ENCODE data around the gene DLX4. TPM values are rescaled to one million over a fixed set of nuclear protein-coding genes. Genes with fewer than 3 reads are reported as not detected.

DLX4 gene
- total and polyA plus RNA-seq, 10 of the 15 experiments (the other 5 are each of a cell fraction or from before 2014, with no cell fraction given), result 0.05 to 0.29 (median 0.15) TPM

GRCh38 chr17:49965524-49965909 is 3.5 kb upstream of the DLX4 start:
- in situ Hi-C loops (cut with MboI) (no loop called here), intact Hi-C loops (cut with micrococcal nuclease; ENCODE audit: unreplicated experiment) (no loop called here)
- Histone ChIP-seq H3K9ac (ENCODE audit: control insufficient read depth, insufficient read depth, low read length) (no peak overlapping the region), H3K4me2 (ENCODE audit: control insufficient read depth, insufficient read depth) (no peak overlapping the region), H3K4me3 (no peak overlapping the region), H3K4me1 (ENCODE audit: control insufficient read depth, insufficient read depth, low read length) (no peaks in the 10 kb centered on the region; the same call in 1 of the 2 replicates), H3K79me2 (ENCODE audit: control insufficient read depth, insufficient read depth, low read length) (no peaks in the 10 kb centered on the region), H3K27ac (ENCODE audit: control insufficient read depth, insufficient read depth) (no peak overlapping the region), H3K27me3 (replicated peaks in 1 of 2; ENCODE audit: control insufficient read depth in 2 of 2, insufficient read depth in 2 of 2, low read length in 1 of 2) (peaks cover 16 to 25% of the 10 kb centered on the region in 2 experiments), H3K36me3 (ENCODE audit: control insufficient read depth in 2 of 2, insufficient read depth in 2 of 2, low read length in 1 of 2) (no peaks in the 10 kb centered on the region), H4K20me1 (ENCODE audit: control insufficient read depth, insufficient read depth) (no peaks in the 10 kb centered on the region), H2AFZ (ENCODE audit: control insufficient read depth, low read depth, low read length) (no peak overlapping the region), H3K9me3 (replicated peaks; ENCODE audit: control insufficient read depth, insufficient read depth, low read length) (no peaks in the 10 kb centered on the region)
- FAIRE-seq (no peak), DNase-seq (ENCODE audit: low read depth, low spot score) (no peak), ATAC-seq (no peak)
- BruUV-seq (replicated peaks), result no TSS peak
- ChIA-PET SMC1A (ENCODE audit: uncharacterized antibody, unreplicated experiment) (no interaction called here), CTCF (interaction anchor here (1.1 to 2.3 kb wide), 2 partner anchors 32 to 122 kb away, joined by 3 to 13 read pairs; no protein-coding TSS in a partner anchor), RAD21 (ENCODE audit: unreplicated experiment) (no interaction called here), POLR2A (no interaction called here)
- 20% methylated on average over 13 of the region's 16 CpGs for WGBS (ENCODE audit: insufficient coverage, insufficient replicate concordance, low lambda C conversion rate, missing lambda C conversion rate)
- TF ChIP-seq SMAD1 (IDR thresholded peaks at IDR 0.05; ENCODE audit: low read depth, partially characterized antibody) (no peak), ESRRA (IDR thresholded peaks at IDR 0.05; ENCODE audit: low read length) (no peak), REST (IDR thresholded peaks at IDR 0.05; ENCODE audit: low read depth, low read length) (no peak), ELK1 (IDR thresholded peaks at IDR 0.05; ENCODE audit: low read depth, low read length) (no peak), SMC3 (IDR thresholded peaks at IDR 0.05; ENCODE audit: borderline replicate concordance, low read length) (no peak), RUNX3 (IDR thresholded peaks at IDR 0.05; ENCODE audit: low read length) (no peak), ZNF207 (IDR thresholded peaks at IDR 0.05; ENCODE audit: borderline replicate concordance) (no peak), STAT3 (IDR thresholded peaks at IDR 0.05; ENCODE audit: low read depth, low read length) (no peak), TCF7 (IDR thresholded peaks at IDR 0.05; ENCODE audit: borderline replicate concordance) (no peak), ZBTB11 (CRISPR knock-in tag; IDR thresholded peaks at IDR 0.05) (no peak), MYB (IDR thresholded peaks at IDR 0.05; ENCODE audit: borderline replicate concordance, low read depth, low read length) (no peak), DPF2 (IDR thresholded peaks at IDR 0.05) (no peak), CHD1 (IDR thresholded peaks at IDR 0.05; ENCODE audit: low read depth, low read length) (no peak), CEBPZ (IDR thresholded peaks at IDR 0.05; ENCODE audit: low read depth, low read length) (no peak)
